ENCODE results near the gene USP28.

DNA sequence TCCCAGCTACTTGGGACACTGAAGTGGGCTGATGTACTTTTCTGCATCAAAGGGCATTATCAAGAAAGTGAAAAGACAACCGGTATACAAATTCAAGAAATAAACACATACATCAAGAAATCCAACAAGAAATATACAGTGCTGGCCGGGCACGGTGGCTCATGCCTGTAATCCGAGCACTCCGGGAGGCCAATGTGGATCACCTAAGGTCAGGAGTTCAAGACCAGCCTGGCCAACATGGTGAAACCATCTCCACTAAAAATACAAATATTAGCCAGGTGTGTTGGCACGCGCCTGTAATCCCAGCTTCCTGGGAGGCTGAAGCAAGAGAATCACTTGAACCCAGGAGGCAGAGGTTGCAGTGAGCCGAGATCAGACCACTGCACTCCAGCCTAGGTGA lies 9.5 kb downstream of the USP28 start:
- TF ChIP-seq POLR2A (IDR thresholded peaks at IDR 0.05), result no peak
- TF ChIP-seq, protein P1, sequence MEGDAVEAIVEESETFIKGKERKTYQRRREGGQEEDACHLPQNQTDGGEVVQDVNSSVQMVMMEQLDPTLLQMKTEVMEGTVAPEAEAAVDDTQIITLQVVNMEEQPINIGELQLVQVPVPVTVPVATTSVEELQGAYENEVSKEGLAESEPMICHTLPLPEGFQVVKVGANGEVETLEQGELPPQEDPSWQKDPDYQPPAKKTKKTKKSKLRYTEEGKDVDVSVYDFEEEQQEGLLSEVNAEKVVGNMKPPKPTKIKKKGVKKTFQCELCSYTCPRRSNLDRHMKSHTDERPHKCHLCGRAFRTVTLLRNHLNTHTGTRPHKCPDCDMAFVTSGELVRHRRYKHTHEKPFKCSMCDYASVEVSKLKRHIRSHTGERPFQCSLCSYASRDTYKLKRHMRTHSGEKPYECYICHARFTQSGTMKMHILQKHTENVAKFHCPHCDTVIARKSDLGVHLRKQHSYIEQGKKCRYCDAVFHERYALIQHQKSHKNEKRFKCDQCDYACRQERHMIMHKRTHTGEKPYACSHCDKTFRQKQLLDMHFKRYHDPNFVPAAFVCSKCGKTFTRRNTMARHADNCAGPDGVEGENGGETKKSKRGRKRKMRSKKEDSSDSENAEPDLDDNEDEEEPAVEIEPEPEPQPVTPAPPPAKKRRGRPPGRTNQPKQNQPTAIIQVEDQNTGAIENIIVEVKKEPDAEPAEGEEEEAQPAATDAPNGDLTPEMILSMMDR (IDR thresholded peaks at IDR 0.05), result no peak
